K562 (cell line): ENCODE results near the gene OTUD1. TPM values are rescaled to one million over a fixed set of nuclear protein-coding genes. Genes with fewer than 3 reads are reported as not detected.
A peak's percentile ranks its signal among the peaks of the same experiment; 100 is the strongest.

ENCODE experiments used
- ATAC-seq: fragments of 200-7000 bp; cut with Tn5 transposase; 3 replicates; pipeline ENCODE4 v1.9.1; 2020; ENCODE audit warnings: moderate library complexity
- BruUV-seq: library from RNA; stranded (reverse); fragments of 400-500 nt; replicated peaks from 2 replicates; lab custom pipeline; 2021; lab: Mats Ljungman, UMichigan
- CTCF ChIA-PET: fragments of 300-600 bp; formaldehyde crosslinking; extraction: SDS; loops from one replicate; lab custom pipeline; 2021; ENCODE audit warnings: low intra/inter-chr PET ratio; lab: Yijun Ruan, JAX
- POLR2A ChIA-PET: fragments of 300-600, 350-650 bp; sonication (Branson Sonifier 250); formaldehyde crosslinking; extraction: SDS; loops from one replicate; lab custom pipeline; 2021; ENCODE audit warnings: antibody characterized with exemption, inconsistent platforms; lab: Yijun Ruan, JAX
- DNase-seq, 4 experiments: peaks; one replicate each; pipeline versions ENCODE4 v3.0.0 to v3.0.0-alpha.2; 2011 to 2018; ENCODE audit warnings: low spot score in 3 of 4, mixed read lengths in 3 of 4; ENCODE audit errors: extremely low read depth in 1 of 4
- FAIRE-seq: peaks from 2 replicates; lab custom pipeline; 2011; peaks lifted over from hg19 to GRCh38; lab: Jason Lieb, UNC
- H2AFZ ChIP-seq: 2 replicates; pipeline ENCODE4 v1.6.0; 2011; ENCODE audit warnings: low read depth, low read length, control low read depth, inconsistent platforms
- H3K27ac ChIP-seq: fragments of 200-600 bp; 3 replicates; pipeline ENCODE4 v1.8.0; 2011; ENCODE audit warnings: low read depth, mild to moderate bottlenecking, control low read depth, inconsistent platforms, low read length, moderate library complexity, mixed read lengths; ENCODE audit errors: extremely low read depth
- H3K27me3 ChIP-seq, 2 experiments: fragments of 300-600 bp in 1 of 2; 2 replicates in 1 of 2; 3 replicates in 1 of 2; pipeline versions ENCODE4 v1.6.0 to v1.8.0; 2011; ENCODE audit warnings: inconsistent platforms in 2 of 2, low read length in 2 of 2, mild to moderate bottlenecking in 1 of 2, mixed read lengths in 1 of 2, moderate library complexity in 1 of 2; ENCODE audit not compliant: control insufficient read depth in 2 of 2, insufficient read depth in 2 of 2
- H3K36me3 ChIP-seq: fragments of 300-600 bp; 3 replicates; pipeline ENCODE4 v1.8.0; 2011; ENCODE audit warnings: mild to moderate bottlenecking, low read length, inconsistent platforms; ENCODE audit not compliant: control insufficient read depth, insufficient read depth
- H3K4me1 ChIP-seq, 2 experiments: fragments of 200-600 bp in 1 of 2; replicated peaks in 1 of 2; 2 replicates in 1 of 2; 3 replicates in 1 of 2; pipeline versions ENCODE4 v1.5.1 to v1.8.0; 2011; ENCODE audit warnings: inconsistent platforms in 2 of 2, low read length in 2 of 2, mild to moderate bottlenecking in 1 of 2, mixed read lengths in 1 of 2, moderate library complexity in 1 of 2; ENCODE audit not compliant: control insufficient read depth in 2 of 2, insufficient read depth in 2 of 2
- H3K4me2 ChIP-seq: 2 replicates; pipeline ENCODE4 v1.6.1; 2011; ENCODE audit warnings: low read length, control low read depth, inconsistent platforms, mixed read lengths; ENCODE audit not compliant: insufficient read depth
- H3K4me3 ChIP-seq: fragments of 200-600 bp; sonication (generic), shearing (Covaris generic); 2 replicates; pipeline ENCODE4 v1.5.1; 2016; ENCODE audit warnings: control low read depth, inconsistent platforms
- H3K79me2 ChIP-seq: fragments of 200-600 bp; 3 replicates; pipeline ENCODE4 v1.8.0; 2011; ENCODE audit warnings: low read length, inconsistent platforms; ENCODE audit not compliant: control insufficient read depth, insufficient read depth
- H3K9ac ChIP-seq, 2 experiments: 2 replicates each; pipeline versions ENCODE4 v1.6.0 to v1.6.1; 2011; ENCODE audit warnings: low read depth in 2 of 2, low read length in 2 of 2, control low read depth in 1 of 2, inconsistent platforms in 1 of 2, mild to moderate bottlenecking in 1 of 2, mixed read lengths in 1 of 2; ENCODE audit not compliant: insufficient read depth in 1 of 2
- H3K9me1 ChIP-seq: one replicate; pipeline ENCODE4 v1.6.0; 2011; ENCODE audit warnings: inconsistent platforms, mild to moderate bottlenecking, low read length, moderate library complexity; ENCODE audit not compliant: control insufficient read depth, insufficient read depth
- H3K9me3 ChIP-seq: replicated peaks from 2 replicates; pipeline ENCODE4 v1.5.1; 2011; ENCODE audit warnings: low read depth, low read length, inconsistent platforms; ENCODE audit not compliant: control insufficient read depth, insufficient read depth
- H4K20me1 ChIP-seq: replicated peaks from 2 replicates; pipeline ENCODE4 v1.6.1; 2011; ENCODE audit warnings: low read length, inconsistent platforms, mixed read lengths; ENCODE audit not compliant: control insufficient read depth, insufficient read depth
- CHD2 ChIP-seq: IDR thresholded peaks from 2 replicates; pipeline ENCODE4 v1.6.1; 2011; ENCODE audit warnings: low read depth, low read length
- HNRNPH1 ChIP-seq: fragments of 200-400 bp; formaldehyde crosslinking; optimal IDR thresholded peaks from 2 replicates; pipeline ENCODE3; 2017; ENCODE audit warnings: low read depth, mild to moderate bottlenecking, low read length, moderate library complexity
- REST ChIP-seq, 2 experiments: fragments of 450-650 bp; formaldehyde crosslinking in 1 of 2; IDR thresholded peaks; 2 replicates each; pipeline versions ENCODE4 v1.4.0 to v1.6.1; 2014 to 2020; ENCODE audit warnings: mild to moderate bottlenecking in 2 of 2, borderline replicate concordance in 1 of 2, low read depth in 1 of 2
- ZNF766 ChIP-seq: fragments of 200-800 bp; sonication (Bioruptor generic); conservative IDR thresholded peaks from 2 replicates; pipeline ENCODE4 v1.6.1; 2016; ENCODE audit warnings: missing genetic modification characterization, missing compliant biosample characterization
- WGBS: fragments of 100-300 bp; shearing (Covaris generic); methylation state at CpG from one replicate; pipeline ENCODE4 v1.1.6; 2016; ENCODE audit warnings: low coverage, mixed read lengths; ENCODE audit not compliant: insufficient coverage; ENCODE audit errors: missing lambda C conversion rate; 5-methylcytosine and 5-hydroxymethylcytosine counted together
- in situ Hi-C: fragments of 300-500 bp; cut with MboI; formaldehyde crosslinking; loops from 4 replicates; pipeline ENCODE4 v1.15.0; 2018; ENCODE audit warnings: inconsistent platforms, mixed read lengths
- intact Hi-C: fragments of 100-400 bp; cut with micrococcal nuclease; formaldehyde crosslinking; loops from 2 replicates; pipeline ENCODE4 v1.14.2; 2022
- polyA plus RNA-seq, 8 experiments: library from polyadenylated mRNA; depleted of rRNA in 4 of 8; stranded (reverse) in 5 of 8; unstranded in 3 of 8; fragments of >200 nt; fragmentation: Nextera tagmentation in 2 of 8; fragmentation: Illumina TruSeq in 1 of 8; extraction: Ambion mirVana in 2 of 8; extraction: Trizol in 1 of 8; gene quantifications; 2 replicates each; pipeline versions ENCODE4 v1.2.1 to v1.2.3, GENCODE V29; 2011 to 2014; ENCODE audit warnings: inconsistent platforms in 1 of 8, missing spikeins in 1 of 8
- total RNA-seq, 7 experiments: library from RNA; depleted of rRNA in 6 of 7; stranded (reverse); fragments of >200 nt in 6 of 7; fragmentation: Illumina TruSeq in 2 of 7; extraction: Trizol in 2 of 7; gene quantifications; 2 replicates each; pipeline versions ENCODE4 v1.2.1 to v1.2.3, GENCODE V29; 2011 to 2021; ENCODE audit warnings: low replicate concordance in 1 of 7

The OTUD1 gene
- total and polyA plus RNA-seq, 9 of the 15 experiments (the other 6 are each of a cell fraction or from before 2014, with no cell fraction given) = 0.29 to 2.0 (median 0.49) TPM

- TF ChIP-seq REST (IDR thresholded peaks at IDR 0.05; ENCODE audit: borderline replicate concordance) (no peak), REST (CRISPR knock-in tag; IDR thresholded peaks at IDR 0.05; ENCODE audit: low read depth) (no peak)
- TF ChIP-seq, all 486 proteins: peak for 0
Measured at GRCh38 chr10:23405540-23405939, 33.3 kb upstream of the OTUD1 start (continued).

- no peak for DNase-seq
- Histone ChIP-seq H3K4me2 (no peak overlapping the region), H4K20me1 (no peaks in the 10 kb centered on the region), H3K9ac (no peak overlapping the region), H3K4me1 (no peaks in the 10 kb centered on the region), H3K4me3 (no peak overlapping the region), H3K9me3 (no peaks in the 10 kb centered on the region), H3K27ac (no peak overlapping the region), H3K27me3 (no peaks in the 10 kb centered on the region), H2AFZ (no peak overlapping the region), H3K9me1 (no peaks in the 10 kb centered on the region), H3K79me2 (no peaks in the 10 kb centered on the region), H3K36me3 (no peaks in the 10 kb centered on the region)
- BruUV-seq = no TSS peak
- FAIRE-seq = no peak
- WGBS = 3% methylated on average over 5 of the region's 5 CpGs
- ChIA-PET CTCF (no interaction called here), POLR2A (interaction anchor here (0.9 kb wide), 1 partner anchor 8 kb away, joined by 4 read pairs; no protein-coding TSS in a partner anchor)
- no peak for ATAC-seq
- TF ChIP-seq HNRNPH1 (no peak), ZNF766 (peak; percentile 88), CHD2 (peak; percentile 31; the same call in 1 of the 2 replicates)
- intact Hi-C loops (no loop called here), in situ Hi-C loops (no loop called here)
Measured at GRCh38 chr10:23406409-23406808, 32.5 kb upstream of the OTUD1 start.
